HG02981 (cell line): Measurements from ENCODE around the gene MOSPD3.
A peak's percentile ranks its signal among the peaks of the same experiment; 100 is the strongest.
"Not testable (repeated sequence)": the region's sequence is repeated elsewhere in the genome, so short reads cannot be mapped to it uniquely, and the experiment has no call there.

Source experiments
- ATAC-seq: cut with Tn5 transposase; IDR thresholded peaks from one replicate; pipeline ENCODE4 v1.9.1; 2021; ENCODE audit warnings: mild to moderate bottlenecking, moderate library complexity; ENCODE audit not compliant: unreplicated experiment

The MOSPD3 gene, protein sequence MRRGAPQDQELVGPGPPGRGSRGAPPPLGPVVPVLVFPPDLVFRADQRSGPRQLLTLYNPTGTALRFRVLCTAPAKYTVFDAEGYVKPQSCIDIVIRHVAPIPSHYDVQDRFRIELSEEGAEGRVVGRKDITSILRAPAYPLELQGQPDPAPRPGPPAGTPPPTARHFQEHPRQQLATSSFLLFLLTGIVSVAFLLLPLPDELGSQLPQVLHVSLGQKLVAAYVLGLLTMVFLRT

DNA sequence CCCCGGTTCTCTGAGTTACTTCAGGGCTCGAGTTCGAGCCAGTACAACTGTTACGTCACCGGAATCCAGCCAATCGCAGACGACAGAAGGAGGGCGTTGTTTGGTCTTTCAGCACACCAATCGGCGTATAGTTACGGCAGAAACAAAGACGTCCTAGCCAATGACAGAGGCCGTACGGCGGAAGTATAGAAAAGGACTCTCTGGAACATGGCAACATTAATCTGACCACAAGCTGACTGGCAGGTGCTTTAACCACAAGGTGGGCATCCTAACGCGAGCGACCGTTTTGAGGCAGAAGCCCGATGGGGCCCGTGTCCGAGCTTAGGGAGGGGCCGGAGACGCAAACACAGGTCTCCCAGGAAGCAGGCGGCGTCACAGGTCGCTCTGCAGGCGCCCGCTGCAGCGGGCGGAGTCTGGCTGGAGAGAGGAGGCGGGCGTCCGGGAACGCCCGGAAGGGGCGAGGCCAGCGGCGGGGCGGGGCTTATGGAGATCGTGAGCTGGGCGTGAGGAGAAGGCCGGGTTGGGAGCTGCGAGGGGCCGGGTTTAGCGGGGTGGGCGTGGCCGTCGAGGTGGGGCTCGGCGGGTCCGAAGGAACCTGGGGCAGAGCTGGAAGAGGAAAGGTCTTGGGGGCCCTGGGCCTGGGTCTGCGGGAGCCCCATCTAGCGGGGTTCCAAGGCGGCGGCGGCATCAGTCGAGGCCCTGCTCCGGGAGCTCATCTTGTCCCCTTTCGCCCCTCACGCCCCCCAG is at the start of gene MOSPD3:
Gene MOSPD3, plus strand, starts transcription at position 558 of the 747 bp plus-strand sequence. CDS start 252 bp downstream, outside the sequence.
- ATAC-seq: peak; percentile 90

DNA sequence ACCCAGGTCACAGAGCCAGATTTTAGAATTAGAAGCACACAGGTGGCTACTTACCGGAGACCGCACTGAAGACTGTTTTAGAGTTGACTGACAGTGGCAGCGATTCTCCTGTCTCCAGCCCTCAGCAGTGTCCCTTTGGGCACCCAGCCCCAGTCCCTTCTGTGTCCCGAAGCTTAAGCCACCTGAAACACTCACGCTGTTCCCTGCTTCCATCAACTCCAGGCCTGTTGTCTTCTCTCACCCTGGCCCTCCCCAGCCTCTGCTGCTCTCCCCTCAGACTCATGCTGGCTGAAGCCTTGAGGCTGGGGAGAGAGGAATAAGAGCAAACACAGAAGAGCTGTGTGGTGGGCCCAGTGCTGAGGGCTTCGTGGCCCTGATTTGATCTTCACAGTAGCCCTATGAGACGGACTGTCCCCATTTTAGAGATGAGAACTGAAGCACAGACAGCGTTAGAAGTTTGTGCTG is 49.2 kb upstream of the MOSPD3 start:
- no peak for ATAC-seq

DNA sequence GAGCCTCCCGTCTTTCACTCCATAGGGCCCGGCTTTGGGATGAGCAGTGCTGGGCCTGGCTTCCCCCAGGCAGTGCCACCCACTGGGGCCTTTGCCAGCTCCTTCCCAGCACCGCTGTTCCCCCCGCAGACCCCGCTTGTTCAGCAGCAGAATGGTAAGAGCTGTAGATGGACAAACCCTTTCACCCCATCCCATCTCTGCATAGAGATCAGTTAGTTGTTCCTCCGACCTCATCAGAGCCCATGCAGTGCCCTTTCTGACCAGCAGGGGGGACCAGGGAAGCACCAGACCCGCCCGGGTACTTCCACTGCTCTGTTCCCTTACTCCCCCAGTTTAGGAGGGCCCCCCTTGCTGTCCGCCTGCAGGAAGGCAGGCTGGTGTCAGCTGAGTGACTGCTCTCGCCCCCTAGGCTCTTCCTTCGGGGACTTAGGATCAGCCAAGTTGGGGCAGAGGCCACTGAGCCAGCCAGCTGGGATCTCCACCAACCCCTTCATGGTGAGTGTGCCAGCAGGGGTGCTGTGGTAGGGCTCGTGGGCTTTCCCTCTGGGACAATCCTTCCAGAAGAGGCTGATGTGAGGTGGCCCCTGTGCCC is 48.4 kb upstream of the MOSPD3 start:
- ATAC-seq: no peak

DNA sequence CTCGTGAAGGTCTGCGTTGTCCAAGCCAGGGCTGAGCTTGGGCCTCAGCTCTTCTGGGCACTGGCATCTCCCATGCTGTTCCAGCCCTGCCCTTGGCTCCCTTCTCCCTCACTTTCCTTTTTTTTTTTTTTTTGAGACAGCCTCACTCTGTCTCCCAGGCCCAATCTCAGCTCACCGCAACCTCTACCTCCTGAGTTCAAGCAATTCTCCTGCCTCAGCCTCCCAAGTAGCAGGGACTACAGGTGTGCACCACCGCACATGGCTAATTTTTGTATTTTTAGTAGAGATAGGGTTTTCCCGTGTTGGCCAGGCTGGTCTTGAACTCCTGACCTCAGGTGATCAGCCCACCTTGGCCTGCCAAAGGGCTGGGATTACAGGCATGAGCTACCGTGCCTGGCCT is 47.9 kb upstream of the MOSPD3 start:
- ATAC-seq: not testable (repeated sequence)

DNA sequence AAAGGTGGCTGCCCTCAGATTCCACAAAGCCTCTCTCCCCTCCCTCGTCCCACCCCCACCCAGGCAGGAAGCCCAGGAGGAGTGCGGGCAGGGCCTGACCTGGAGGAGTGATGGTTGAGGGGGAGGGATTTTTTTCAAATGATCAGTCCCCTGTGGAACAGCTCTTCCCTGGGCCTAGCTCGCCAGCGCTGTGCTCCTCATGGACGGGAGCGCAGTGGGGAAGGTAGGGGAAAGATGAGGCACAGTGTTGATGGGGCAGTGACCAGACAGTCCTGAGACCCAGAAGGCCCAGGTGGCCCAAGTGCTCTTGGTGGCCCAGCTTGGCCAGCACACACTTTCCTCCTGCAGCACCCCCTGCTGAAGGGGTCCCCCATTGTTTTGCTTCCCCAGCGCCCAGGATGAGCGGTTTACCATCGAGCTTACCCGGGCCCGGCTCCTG is 47.2 kb upstream of the MOSPD3 start:
- no peak for ATAC-seq

DNA sequence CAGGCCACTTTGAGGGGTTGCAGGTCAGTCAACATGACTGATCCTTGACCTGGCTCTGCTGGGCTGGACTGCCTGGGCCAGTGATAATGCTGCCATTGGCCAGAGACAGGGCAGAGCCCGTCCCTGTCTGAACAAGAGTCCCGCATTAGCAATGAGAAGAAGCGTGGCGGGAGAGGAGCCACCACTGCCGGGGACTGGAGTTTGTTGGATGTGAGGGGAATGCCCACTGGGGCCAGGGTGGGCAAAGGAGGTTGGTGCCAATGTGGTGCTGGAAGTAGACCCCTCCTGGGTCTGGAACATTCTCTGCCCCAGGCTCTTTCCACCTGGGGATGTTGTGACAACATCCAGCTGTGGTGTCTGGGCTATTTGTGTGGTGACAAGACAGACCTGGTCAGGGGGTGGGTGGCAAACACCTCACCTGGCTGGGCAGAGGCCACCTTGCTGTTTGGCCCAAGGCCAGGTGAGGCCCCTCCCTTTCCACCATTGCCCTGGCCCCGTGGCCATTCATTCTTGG is 46.3 kb upstream of the MOSPD3 start:
- no peak for ATAC-seq

GRCh38 chr7:100567031-100567730 is 45.2 kb upstream of the MOSPD3 start:
- no peak for ATAC-seq

GRCh38 chr7:100567751-100568175 is 44.6 kb upstream of the MOSPD3 start:
- no peak for ATAC-seq

GRCh38 chr7:100568176-100568895 is 44.0 kb upstream of the MOSPD3 start:
- no peak for ATAC-seq

- peak; percentile 29 for ATAC-seq
These were observed 43.2 kb upstream of the MOSPD3 start for GRCh38 chr7:100568896-100569844.

DNA sequence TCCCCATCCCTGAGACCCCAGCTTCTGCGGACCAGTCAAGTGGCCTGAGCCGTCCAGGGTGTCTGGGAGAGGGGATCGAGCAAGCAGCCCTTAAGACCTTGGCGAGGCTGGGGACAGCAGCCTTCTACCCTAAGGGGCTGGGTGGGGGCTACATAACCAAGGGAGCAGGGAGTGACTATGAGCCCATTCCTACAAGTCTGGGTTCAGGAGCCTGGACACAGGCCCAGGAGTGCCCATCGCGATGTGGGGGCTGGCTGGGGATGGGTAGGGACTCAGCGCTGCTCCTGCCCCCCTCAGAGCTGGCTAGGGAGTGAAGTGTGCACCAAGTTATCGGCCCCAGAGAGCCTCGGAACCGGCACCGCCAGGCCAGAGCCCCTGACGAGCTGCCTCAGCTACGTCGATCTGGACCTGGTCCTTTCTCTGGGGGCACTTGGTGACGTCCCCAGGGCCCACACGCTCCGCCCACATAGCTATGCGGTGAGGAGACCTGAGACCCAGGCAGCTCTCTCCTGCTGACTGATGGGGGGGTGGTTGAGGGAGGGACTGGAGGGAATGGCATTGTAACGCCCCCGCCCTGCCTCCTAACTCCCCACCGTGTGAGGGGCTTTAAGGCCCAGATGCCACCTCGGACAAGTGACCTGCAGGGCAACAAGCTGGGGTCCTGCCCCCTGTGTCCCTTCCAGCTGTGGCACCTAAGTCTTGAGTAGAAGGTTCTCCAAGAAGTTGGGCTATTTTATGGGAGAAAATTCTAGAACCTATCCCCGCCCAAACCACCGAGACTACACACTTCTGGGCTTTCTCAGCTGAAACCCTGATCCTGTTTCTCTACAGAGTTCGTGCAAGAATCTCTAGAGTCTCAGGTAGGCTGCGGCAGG is 41.1 kb upstream of the MOSPD3 start:
- no peak for ATAC-seq

DNA sequence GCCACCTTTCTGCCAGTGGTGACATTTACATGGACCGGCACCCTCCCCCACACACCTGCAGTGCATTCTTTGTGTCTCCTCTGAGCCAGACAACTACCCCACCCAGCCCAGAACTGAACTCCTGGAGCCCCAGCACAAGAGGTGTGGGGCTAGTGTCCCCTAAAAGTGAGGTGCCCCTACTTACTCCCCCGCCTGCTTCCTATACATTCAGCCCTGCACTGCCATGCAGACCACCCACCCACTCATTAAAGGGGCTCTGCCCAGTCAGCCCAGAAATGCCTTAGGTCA is 40.6 kb upstream of the MOSPD3 start:
- ATAC-seq: no peak

DNA sequence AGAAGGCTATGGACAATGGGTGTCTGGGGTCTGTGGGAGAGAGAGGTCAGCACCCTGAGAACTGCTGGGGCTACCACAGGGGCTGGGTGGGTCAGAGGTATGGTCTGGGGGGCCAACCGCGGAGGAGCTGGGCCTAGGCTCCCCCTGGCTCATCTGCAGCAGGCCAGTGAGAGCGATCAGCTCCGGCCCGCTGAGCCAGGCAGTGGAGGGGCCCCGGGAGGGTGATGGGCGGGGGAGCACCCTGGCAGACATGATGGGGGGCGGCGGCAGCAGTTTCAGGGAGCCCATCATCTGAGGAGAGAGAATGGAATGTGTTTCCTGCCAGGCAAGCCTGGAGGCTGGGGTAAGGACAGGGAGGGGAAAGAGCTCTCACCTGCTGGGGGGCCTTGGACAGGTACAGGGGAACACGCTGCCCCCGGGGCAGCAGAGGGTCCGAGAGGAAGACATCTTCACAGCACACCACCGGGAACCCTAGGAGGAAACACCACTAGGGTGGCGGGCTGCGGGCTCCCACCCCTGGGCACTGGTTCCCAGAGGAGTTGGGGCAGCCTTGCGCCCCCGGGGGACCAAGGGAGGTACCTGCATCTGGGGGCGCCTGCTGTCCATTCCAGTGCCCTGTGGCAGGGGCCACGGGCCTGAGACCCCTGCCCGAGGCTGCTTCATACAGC is 39.9 kb upstream of the MOSPD3 start:
- ATAC-seq: no peak

- no peak for ATAC-seq
These were observed 39.2 kb upstream of the MOSPD3 start for GRCh38 chr7:100572949-100573675.

- ATAC-seq: no peak
These were observed 38.5 kb upstream of the MOSPD3 start, which contains the start of gene SAP25 for GRCh38 chr7:100573691-100574361. Gene SAP25, minus strand, starts transcription at chr7:100573900. Its CDS starts 158 bp downstream, at chr7:100573742.

DNA sequence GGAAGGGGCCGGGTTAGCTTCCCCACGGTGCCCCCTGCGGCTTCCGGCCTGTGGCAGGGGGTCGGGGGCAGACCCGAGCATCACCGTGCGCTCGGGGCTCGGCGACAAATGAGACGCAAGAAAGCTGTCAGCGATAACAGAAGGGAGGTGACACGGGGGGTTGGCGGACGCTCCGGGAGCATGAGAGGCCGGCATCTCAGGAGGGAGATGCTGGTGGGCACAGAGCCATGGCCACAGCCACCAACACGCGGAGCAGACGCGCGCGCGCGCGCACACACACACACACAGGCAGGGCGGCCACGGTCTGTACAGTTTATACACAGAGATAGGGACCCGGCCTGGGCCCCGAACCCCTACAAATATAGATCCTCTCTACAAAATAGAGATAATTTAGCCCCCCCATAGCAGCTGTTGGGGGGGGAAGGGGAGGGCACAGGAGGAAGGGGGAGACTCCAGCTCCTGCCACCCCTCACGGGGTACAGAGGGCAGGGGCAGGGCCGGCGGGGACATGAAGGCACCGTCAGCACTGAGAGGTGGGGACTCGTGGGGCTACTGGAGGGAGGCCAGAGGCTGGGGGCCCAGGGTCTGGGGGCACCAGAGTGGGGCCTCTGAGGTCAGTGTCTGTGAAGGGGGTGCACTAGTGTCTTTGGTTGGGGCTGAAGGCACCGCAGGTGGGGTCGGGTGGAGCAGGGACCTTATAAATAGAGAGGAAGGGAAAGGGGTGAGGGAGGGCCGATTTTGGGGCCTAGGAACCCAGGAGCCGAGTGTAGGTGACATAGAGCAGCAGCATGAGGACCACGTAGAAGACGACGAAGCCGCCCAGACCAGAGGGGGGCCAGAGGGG is 37.8 kb upstream of the MOSPD3 start:
- ATAC-seq: no peak
